Right lobe of liver (tissue), 4 donors: ENCODE results near the gene NCKAP5.

Experiments used
- CTCF ChIP-seq, 4 donors: fragments of 200-600 bp in 3 of 4; fragments of 450-650 bp in 1 of 4; IDR thresholded peaks; one replicate each; pipeline versions ENCODE4 v1.5.1 to v1.8.0; 2016 to 2022; ENCODE audit warnings: antibody characterized with exemption in 4 of 4, mild to moderate bottlenecking in 2 of 4
- POLR2A ChIP-seq: fragments of 450-650 bp; IDR thresholded peaks from one replicate; pipeline ENCODE4 v1.6.1; 2017; ENCODE audit warnings: antibody characterized with exemption, mild to moderate bottlenecking
- donor health status: DM: no; HTN: no; CAD: no.
- donor health status: DM: no; HTN: no; CAD: no.
- donor health status: DM: no; HTN: yes; CAD: no.

- TF ChIP-seq POLR2A (no peak), CTCF (IDR thresholded peaks at IDR 0.05) (no peak)
Measured at GRCh38 chr2:132860220-132860619, 708.0 kb downstream of the NCKAP5 start.
